WI38 (cell line): ENCODE results near the gene DNAAF1.

Experiments used
- H3K4me3 ChIP-seq: 2 replicates; pipeline ENCODE4 v1.5.1; 2011; ENCODE audit warnings: low read depth, mild to moderate bottlenecking, control low read depth, low read length
- CTCF ChIP-seq: IDR thresholded peaks from 2 replicates; pipeline ENCODE4 v1.5.1; 2012; ENCODE audit warnings: low read depth, mild to moderate bottlenecking, control low read depth, low read length

Gene DNAAF1

DNA sequence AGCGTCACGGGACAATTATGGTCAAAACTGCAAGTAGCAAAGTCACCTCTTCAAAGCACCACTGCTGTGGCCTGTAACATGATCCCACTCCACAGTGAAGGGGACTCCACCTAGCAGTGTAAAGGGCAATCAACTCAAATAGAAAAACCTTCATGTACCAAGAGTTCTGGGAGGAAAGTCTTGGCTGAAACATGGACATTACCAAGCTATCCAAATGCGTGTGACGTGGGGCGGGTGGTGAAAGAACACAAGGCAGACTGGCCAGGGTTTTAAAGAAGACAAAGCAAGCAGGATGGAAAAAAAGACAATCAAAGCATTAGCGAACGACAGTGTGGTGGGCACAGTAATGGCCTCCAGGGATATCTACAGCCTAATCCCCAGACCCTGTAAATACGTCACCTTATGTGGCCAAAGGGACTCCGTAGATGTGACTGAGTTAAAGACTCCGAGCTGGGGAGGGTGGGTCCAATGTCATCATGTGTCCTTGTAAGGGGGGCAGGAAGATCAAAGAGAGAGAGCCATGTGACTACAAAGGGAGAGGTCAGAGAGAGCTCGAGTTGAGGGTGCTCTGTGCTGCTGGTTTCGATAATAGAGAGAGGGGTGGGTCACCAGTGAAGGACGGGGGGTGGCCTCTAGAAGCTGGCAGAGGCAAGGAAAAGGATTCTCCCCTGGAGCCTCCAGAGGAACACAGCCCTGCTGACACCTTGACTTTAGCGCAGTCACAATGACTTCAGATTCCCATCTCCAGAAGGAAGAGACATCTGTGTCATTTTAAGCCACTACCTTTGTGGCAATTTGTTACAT lies 6.1 kb upstream of the DNAAF1 start:
- no peak for TF ChIP-seq CTCF
- no peak overlapping the region for H3K4me3 ChIP-seq

DNA sequence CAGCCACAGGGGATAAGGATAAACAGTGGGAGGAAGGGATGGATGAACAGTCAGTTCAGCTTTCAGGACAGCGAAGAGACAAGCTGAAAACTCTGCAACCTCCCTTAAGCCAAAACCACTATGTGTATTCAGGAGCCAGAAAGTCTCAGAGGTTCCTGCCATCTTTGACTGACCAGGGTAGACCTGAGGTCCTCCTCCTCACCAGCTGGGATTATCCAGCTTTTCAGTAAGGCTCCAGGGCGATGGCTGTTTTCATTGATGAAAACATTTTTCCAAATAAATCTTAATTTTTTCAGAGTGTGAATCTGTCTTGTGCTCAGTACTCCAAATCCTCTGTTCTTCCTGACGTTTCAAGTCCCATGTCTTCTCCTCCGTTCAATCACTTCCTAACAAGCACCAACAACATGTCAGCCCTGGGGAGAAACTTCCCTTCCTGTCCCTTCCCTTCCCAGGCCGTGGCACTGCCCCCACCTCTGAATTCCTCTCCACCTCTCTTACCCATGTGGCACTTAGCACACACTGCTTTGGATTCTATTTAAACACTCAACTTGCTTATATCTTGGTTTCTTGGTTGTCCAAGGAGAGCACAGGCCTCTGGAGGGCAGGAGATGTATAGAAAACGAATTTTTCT lies 5.4 kb upstream of the DNAAF1 start:
- no peak for TF ChIP-seq CTCF
- no peak overlapping the region for H3K4me3 ChIP-seq

GRCh38 chr16:84141143-84141670 lies 3.9 kb upstream of the DNAAF1 start:
- no peak overlapping the region for H3K4me3 ChIP-seq
- TF ChIP-seq CTCF, result no peak

DNA sequence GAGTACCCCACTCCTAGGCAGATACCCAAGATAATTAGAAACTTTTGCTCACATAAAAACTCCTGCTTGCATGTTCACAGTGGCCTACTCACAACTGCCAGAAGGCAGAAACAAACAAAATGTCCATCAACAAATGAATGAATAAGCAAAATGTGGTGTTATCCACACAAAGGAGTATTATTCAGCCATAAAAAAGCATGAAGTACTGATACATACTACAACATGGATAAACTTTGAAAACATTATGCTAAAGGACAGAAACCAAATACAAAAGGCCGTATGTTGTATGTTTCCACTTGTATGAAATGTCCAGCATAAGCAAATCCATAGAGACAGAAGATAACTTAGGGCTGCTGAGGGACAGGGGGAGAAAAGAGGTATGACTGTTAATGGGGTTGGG lies 2.0 kb upstream of the DNAAF1 start:
- TF ChIP-seq CTCF, result no peak

DNA sequence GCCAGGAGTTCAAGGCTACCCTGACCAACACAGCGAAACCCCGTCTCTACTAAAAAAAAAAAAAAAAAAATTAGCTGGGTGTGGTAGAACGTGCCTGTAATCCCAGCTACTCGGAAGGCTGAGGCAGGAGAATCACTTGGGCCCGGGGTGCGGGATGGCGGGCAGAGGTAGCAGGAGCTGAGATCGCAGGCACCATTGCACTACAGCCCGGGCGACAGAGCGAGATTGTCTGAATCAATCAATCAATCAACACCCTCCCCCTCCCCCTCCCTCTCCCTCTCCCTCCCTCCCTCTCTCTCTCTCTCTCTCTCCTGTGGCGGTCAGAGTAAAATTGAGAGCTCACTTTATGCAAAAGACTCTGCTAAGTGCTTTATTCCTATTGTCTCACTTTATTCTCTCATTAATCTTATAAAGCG lies 1.3 kb upstream of the DNAAF1 start:
- no peak for TF ChIP-seq CTCF
- H3K4me3 ChIP-seq, result peak overlapping the region; percentile 71

More for the DNA sequence above, 2.0 kb upstream of the DNAAF1 start:
- no peak overlapping the region for H3K4me3 ChIP-seq

DNA sequence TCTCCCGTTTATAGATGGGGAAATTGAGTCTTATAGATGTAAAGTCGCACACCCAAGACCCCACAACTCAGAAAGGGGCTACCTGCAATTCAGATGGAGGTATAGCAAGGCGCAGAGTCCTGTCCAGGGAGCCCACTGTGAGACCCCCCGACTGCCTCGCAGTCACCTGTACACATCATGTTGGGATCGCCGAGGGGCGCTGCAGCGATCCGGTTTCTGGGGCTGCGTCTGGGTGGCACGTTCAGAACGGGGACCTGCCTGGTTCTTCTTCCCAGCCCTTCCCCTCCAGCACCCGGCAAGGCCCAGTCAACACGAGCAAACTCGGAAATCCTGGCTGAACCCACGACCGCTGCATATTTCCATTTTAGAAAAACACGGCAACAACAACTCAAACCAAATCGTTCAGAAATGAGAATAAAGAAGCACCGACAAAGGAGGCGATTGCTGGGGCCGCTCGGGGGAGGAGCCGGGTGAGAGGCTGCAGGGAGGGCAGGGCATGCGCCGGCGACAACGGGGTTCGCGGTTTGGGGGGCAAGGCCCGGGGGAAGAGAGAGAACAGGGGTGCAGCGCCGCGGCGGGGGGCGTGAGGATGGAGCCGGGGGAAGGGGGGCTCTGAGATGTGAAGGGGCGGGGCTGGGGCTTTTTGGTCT lies 774 bp upstream of the DNAAF1 start:
- TF ChIP-seq CTCF, result no peak
- peak overlapping the region; percentile 71 for H3K4me3 ChIP-seq
